GM12891 (cell line): ENCODE data around the gene TEX26.

Experiments used
- DNase-seq: peaks from one replicate; pipeline ENCODE4 v3.0.0; 2011; ENCODE audit warnings: low spot score; ENCODE audit not compliant: insufficient read length
- FAIRE-seq: peaks from 2 replicates; lab custom pipeline; 2011; peaks lifted over from hg19 to GRCh38; lab: Jason Lieb, UNC
- PAX5 ChIP-seq: IDR thresholded peaks from 2 replicates; pipeline ENCODE4 v1.6.1; 2011; ENCODE audit warnings: low read length, moderate library complexity, mild to moderate bottlenecking; ENCODE audit not compliant: insufficient read depth, severe bottlenecking
- POLR2A ChIP-seq: IDR thresholded peaks from 2 replicates; pipeline ENCODE4 v1.6.1; 2011; ENCODE audit warnings: low read depth, low read length, control low read depth
- POLR2AphosphoS5 ChIP-seq: IDR thresholded peaks from 2 replicates; pipeline ENCODE4 v1.6.1; 2011; ENCODE audit warnings: low read depth, low read length, control low read depth
- POU2F2 ChIP-seq: IDR thresholded peaks from 2 replicates; pipeline ENCODE4 v1.6.1; 2011; ENCODE audit warnings: low read depth, mild to moderate bottlenecking, control low read depth, low read length, moderate library complexity
- SPI1 ChIP-seq: IDR thresholded peaks from 2 replicates; pipeline ENCODE4 v1.6.1; 2011; ENCODE audit warnings: low read depth, low read length, control low read depth
- TAF1 ChIP-seq: IDR thresholded peaks from 2 replicates; pipeline ENCODE4 v1.6.1; 2011; ENCODE audit warnings: low read depth, low read length, control low read depth

The TEX26 gene

DNA sequence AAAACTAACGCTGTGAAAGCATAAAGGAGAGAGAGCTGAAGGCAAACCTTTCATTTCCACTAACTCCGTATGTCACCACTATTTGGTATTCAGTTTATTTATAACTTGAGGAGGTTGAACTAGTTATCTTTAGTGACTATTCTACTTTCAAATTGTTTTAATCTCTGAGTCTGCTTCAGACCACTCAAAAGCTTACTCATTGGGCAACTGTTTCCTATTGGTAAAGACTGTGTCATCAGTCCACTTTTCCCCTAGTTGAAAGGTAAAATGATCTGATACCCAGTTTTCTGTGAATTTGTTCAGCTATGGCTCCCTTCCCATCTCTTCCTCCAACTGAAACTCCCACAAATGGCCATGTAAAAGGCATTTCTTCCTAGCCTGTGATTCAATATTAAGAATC lies 39.1 kb downstream of the TEX26 start:
- TF ChIP-seq POLR2AphosphoS5 (no peak), POU2F2 (no peak), POLR2A (no peak), TAF1 (no peak), PAX5 (no peak), SPI1 (no peak)
- no peak for DNase-seq
- no peak for FAIRE-seq

GRCh38 chr13:30972888-30973377 lies 40.5 kb downstream of the TEX26 start:
- DNase-seq, result no peak
- FAIRE-seq, result no peak
- no peak for TF ChIP-seq PAX5
- TF ChIP-seq SPI1, result no peak
- no peak for TF ChIP-seq POLR2AphosphoS5

DNA sequence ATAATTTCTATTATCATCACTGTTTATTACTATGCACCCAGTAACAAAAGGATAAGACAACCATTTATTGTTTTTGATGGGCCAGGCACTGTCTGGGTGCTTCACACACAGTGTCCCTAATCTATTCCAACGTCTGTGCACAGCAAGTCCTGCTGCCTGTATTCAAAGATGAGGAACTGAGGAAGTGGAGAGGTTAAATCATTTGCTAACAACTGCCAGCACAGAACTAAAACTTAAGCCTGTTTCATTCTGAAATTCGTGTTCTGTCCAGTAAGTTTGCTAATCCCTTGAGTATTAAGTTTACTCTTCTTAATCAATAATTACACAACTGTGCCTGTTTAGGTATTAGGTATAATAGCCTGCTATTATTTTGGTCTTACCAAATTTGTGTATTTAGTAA lies 41.9 kb downstream of the TEX26 start:
- no peak for TF ChIP-seq POU2F2
- TF ChIP-seq TAF1, result no peak
- DNase-seq (no peak), FAIRE-seq (no peak)

DNA sequence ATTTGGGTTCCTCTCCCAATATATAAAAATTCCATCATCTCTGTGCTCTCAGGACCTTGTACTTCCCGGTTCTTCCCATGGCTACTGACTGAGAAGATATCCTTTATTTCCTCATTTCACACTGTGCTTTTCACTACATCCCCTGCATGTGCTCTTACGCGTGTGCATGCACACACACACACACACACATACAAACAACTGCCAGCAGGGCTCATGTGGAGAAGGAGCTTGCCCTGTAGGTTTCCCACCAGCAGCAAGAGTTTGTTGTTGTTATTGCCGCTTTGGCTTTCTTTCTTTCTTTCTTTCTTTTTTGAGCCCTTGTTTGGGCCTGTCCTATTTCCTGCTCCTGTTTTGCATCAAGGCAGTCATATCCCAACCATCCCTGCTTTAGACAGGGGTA lies 43.6 kb downstream of the TEX26 start:
- TF ChIP-seq PAX5 (no peak), POU2F2 (no peak), POLR2AphosphoS5 (no peak), SPI1 (no peak), POLR2A (no peak), TAF1 (no peak)
- DNase-seq (no peak), FAIRE-seq (no peak)

- DNase-seq (no peak), FAIRE-seq (peak; percentile 23)
- TF ChIP-seq SPI1, result no peak
- no peak for TF ChIP-seq TAF1
- no peak for TF ChIP-seq POLR2A
- TF ChIP-seq POU2F2, result no peak
- TF ChIP-seq POLR2AphosphoS5, result no peak
- no peak for TF ChIP-seq PAX5
Measured at GRCh38 chr13:30978981-30979956, 46.8 kb downstream of the TEX26 start.

DNA sequence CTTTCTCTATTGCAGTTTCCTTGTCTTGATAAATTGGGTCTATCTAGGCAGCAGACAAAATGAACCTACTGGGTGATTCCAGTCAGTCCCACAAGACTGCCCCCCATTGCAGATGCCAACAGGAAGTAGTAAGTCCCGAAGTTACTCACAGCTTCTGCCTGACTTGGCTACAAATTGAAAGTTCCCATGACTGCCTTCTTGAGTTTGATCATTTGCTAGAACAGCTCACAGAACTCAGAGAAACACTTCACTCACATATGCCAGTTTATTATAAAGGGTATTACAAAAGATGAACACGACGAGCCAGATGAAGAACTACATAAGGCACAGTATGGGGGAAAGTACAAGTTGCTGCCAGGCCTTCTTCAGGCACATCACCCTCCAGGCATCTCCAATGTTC lies 50.0 kb downstream of the TEX26 start:
- FAIRE-seq (no peak), DNase-seq (no peak)
- TF ChIP-seq PAX5 (no peak), POLR2A (no peak), POLR2AphosphoS5 (no peak), TAF1 (no peak), SPI1 (no peak), POU2F2 (no peak)

DNA sequence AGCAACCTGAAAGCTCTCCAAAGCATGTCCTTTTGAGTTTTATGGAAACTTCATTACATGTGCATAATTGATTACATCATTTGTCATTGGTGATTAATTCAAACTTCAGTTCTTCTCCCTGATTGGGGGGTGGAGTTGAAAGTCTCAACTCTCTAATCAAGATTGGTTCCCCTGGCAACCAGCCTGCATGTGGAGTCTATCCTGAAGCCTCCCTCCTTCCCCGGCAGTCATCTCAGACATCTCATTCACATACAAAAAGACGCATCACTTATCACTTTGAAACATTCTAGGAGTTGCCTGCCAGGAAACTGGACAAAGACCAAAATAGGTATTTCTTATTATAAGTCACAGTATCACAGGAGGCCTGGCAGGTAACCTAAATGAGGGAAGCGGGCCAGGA lies 50.5 kb downstream of the TEX26 start:
- FAIRE-seq (no peak), DNase-seq (no peak)
- no peak for TF ChIP-seq POU2F2
- TF ChIP-seq PAX5, result no peak
- no peak for TF ChIP-seq POLR2A
- no peak for TF ChIP-seq TAF1
- TF ChIP-seq POLR2AphosphoS5, result no peak
- TF ChIP-seq SPI1, result no peak

- FAIRE-seq (no peak), DNase-seq (no peak)
- no peak for TF ChIP-seq PAX5
- no peak for TF ChIP-seq POLR2A
- TF ChIP-seq SPI1, result no peak
Measured at GRCh38 chr13:30983431-30983830, 51.0 kb downstream of the TEX26 start.

DNA sequence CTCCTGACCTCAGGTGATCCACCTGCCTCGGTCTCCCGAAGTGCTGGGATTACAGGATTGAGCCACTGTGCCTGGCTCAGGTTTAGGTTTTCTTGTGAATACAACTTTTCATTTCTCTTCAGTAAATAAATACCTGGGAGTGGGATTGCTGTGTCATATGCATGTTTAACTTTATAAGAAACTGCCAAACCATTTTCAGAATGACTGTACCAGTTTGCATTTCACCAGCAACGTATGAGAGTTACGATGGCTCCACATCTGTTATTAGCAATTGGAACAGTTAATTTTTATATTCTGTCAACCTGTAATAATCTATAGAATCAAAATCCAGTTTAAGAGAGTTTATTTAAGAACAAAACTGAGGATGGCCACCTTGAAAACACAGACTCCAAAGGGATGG lies 52.2 kb downstream of the TEX26 start:
- FAIRE-seq (peak; percentile 55), DNase-seq (no peak)
- TF ChIP-seq PAX5, result no peak
- no peak for TF ChIP-seq POLR2AphosphoS5
- TF ChIP-seq SPI1, result no peak
- TF ChIP-seq POU2F2, result no peak
- TF ChIP-seq TAF1, result no peak
- no peak for TF ChIP-seq POLR2A
